Measurements from ENCODE around the gene ATP6V1F.

Gene ATP6V1F

GRCh38 chr7:128862571-128863432, at the start of gene ATP6V1F:
Gene ATP6V1F (plus strand): TSS chr7:128862856. CDS start chr7:128862905, 49 bp downstream.
- TF ChIP-seq CTCF (IDR thresholded peaks at IDR 0.05; ENCODE audit: low read depth, low read length): peak; percentile 2
- peak within 1 kb of the TSS; percentile 72 for H3K4me3 ChIP-seq (ENCODE audit: low read depth, low read length)
- in situ Hi-C loops (cut with HindIII; ENCODE audit: low sequenced_read_pairs): no loop called here
- peak; percentile 97 for DNase-seq (ENCODE audit: low read depth, low spot score)

GRCh38 chr7:128814499-128814898, 48.2 kb upstream of the ATP6V1F start:
- no peak for DNase-seq (ENCODE audit: low read depth, low spot score)
- no peak for TF ChIP-seq CTCF (IDR thresholded peaks at IDR 0.05; ENCODE audit: low read depth, low read length)
- in situ Hi-C loops (cut with HindIII; ENCODE audit: low sequenced_read_pairs): no loop called here
- H3K4me3 ChIP-seq (ENCODE audit: low read depth, low read length): no peak overlapping the region

- no peak for TF ChIP-seq CTCF (IDR thresholded peaks at IDR 0.05; ENCODE audit: low read depth, low read length)
- DNase-seq (ENCODE audit: low read depth, low spot score): no peak
- in situ Hi-C loops (cut with HindIII; ENCODE audit: low sequenced_read_pairs): no loop called here
- no peak overlapping the region for H3K4me3 ChIP-seq (ENCODE audit: low read depth, low read length)
Observed at GRCh38 chr7:128815289-128815942, 47.2 kb upstream of the ATP6V1F start.

- TF ChIP-seq CTCF (IDR thresholded peaks at IDR 0.05; ENCODE audit: low read depth, low read length): no peak
- H3K4me3 ChIP-seq (ENCODE audit: low read depth, low read length): no peak overlapping the region
- in situ Hi-C loops (cut with HindIII; ENCODE audit: low sequenced_read_pairs): no loop called here
- no peak for DNase-seq (ENCODE audit: low read depth, low spot score)
Observed at GRCh38 chr7:128818694-128819093, 44.0 kb upstream of the ATP6V1F start.

- TF ChIP-seq CTCF (IDR thresholded peaks at IDR 0.05; ENCODE audit: low read depth, low read length): no peak
- no peak overlapping the region for H3K4me3 ChIP-seq (ENCODE audit: low read depth, low read length)
- in situ Hi-C loops (cut with HindIII; ENCODE audit: low sequenced_read_pairs): no loop called here
- no peak for DNase-seq (ENCODE audit: low read depth, low spot score)
Observed at GRCh38 chr7:128821724-128822123, 40.9 kb upstream of the ATP6V1F start.

- no peak overlapping the region for H3K4me3 ChIP-seq (ENCODE audit: low read depth, low read length)
- no peak for DNase-seq (ENCODE audit: low read depth, low spot score)
- in situ Hi-C loops (cut with HindIII; ENCODE audit: low sequenced_read_pairs): no loop called here
- no peak for TF ChIP-seq CTCF (IDR thresholded peaks at IDR 0.05; ENCODE audit: low read depth, low read length)
Observed at GRCh38 chr7:128826512-128826911, 36.1 kb upstream of the ATP6V1F start.
